Fibroblast of skin of left biceps (primary cell): ENCODE measurements around the gene HTATIP2.
A peak's percentile ranks its signal among the peaks of the same experiment; 100 is the strongest.
"Not testable (repeated sequence)": the region's sequence is repeated elsewhere in the genome, so short reads cannot be mapped to it uniquely, and the experiment has no call there.

Experiments used
- DNase-seq, 2 experiments: peaks; one replicate each; pipeline ENCODE4 v3.0.0-alpha.2; 2013; ENCODE audit warnings: low read depth in 2 of 2

HTATIP2 gene

GRCh38 chr11:20363500-20364340 lies at the start of gene HTATIP2:
HTATIP2 (plus strand) TSS chr11:20363714; CDS start chr11:20364238, 524 bp downstream.
- DNase-seq, result no peak

GRCh38 chr11:20315800-20316199 lies 47.7 kb upstream of the HTATIP2 start:
- DNase-seq, result no peak

GRCh38 chr11:20321177-20321576 lies 42.3 kb upstream of the HTATIP2 start:
- DNase-seq, result no peak

- DNase-seq, result no peak
Measured at GRCh38 chr11:20327377-20327935, 36.1 kb upstream of the HTATIP2 start.

- no peak for DNase-seq
Measured at GRCh38 chr11:20336056-20336455, 27.5 kb upstream of the HTATIP2 start.

- DNase-seq, result no peak
Measured at GRCh38 chr11:20337526-20338154, 25.9 kb upstream of the HTATIP2 start.

GRCh38 chr11:20342347-20343141 lies 21.0 kb upstream of the HTATIP2 start:
- DNase-seq, result no peak

- no peak for DNase-seq
Measured at GRCh38 chr11:20351136-20351535, 12.4 kb upstream of the HTATIP2 start.

- no peak for DNase-seq
Measured at GRCh38 chr11:20351751-20352262, 11.7 kb upstream of the HTATIP2 start.

GRCh38 chr11:20353829-20354434 lies 9.6 kb upstream of the HTATIP2 start:
- no peak for DNase-seq

GRCh38 chr11:20355221-20356219 lies 8.0 kb upstream of the HTATIP2 start:
- DNase-seq, result no peak

- DNase-seq, result no peak
Measured at GRCh38 chr11:20357150-20357549, 6.4 kb upstream of the HTATIP2 start.

GRCh38 chr11:20360650-20361049 lies 2.9 kb upstream of the HTATIP2 start:
- no peak for DNase-seq

- DNase-seq, result no peak
Measured at GRCh38 chr11:20362481-20362880, 1.0 kb upstream of the HTATIP2 start.

- DNase-seq, result no peak
Measured at GRCh38 chr11:20363149-20363499, 390 bp upstream of the HTATIP2 start.

- no peak for DNase-seq
Measured at GRCh38 chr11:20364341-20364792, 853 bp downstream of the HTATIP2 start.

GRCh38 chr11:20365465-20365864 lies 2.0 kb downstream of the HTATIP2 start:
- DNase-seq, result not testable (repeated sequence)

- DNase-seq, result peak; percentile 61 to 62
Measured at GRCh38 chr11:20367313-20367948, 3.9 kb downstream of the HTATIP2 start.

GRCh38 chr11:20368438-20368837 lies 4.9 kb downstream of the HTATIP2 start:
- DNase-seq, result no peak

GRCh38 chr11:20369826-20370225 lies 6.3 kb downstream of the HTATIP2 start:
- no peak for DNase-seq
